HG03432 (cell line): Measurements from ENCODE around the gene IFI6.
A peak's percentile ranks its signal among the peaks of the same experiment; 100 is the strongest.
"Not testable (repeated sequence)": the region's sequence is repeated elsewhere in the genome, so short reads cannot be mapped to it uniquely, and the experiment has no call there.

Experiments
- ATAC-seq: cut with Tn5 transposase; IDR thresholded peaks from one replicate; pipeline ENCODE4 v1.9.1; 2021; ENCODE audit warnings: mild to moderate bottlenecking, moderate library complexity; ENCODE audit not compliant: unreplicated experiment

The IFI6 gene, protein sequence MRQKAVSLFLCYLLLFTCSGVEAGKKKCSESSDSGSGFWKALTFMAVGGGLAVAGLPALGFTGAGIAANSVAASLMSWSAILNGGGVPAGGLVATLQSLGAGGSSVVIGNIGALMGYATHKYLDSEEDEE

DNA sequence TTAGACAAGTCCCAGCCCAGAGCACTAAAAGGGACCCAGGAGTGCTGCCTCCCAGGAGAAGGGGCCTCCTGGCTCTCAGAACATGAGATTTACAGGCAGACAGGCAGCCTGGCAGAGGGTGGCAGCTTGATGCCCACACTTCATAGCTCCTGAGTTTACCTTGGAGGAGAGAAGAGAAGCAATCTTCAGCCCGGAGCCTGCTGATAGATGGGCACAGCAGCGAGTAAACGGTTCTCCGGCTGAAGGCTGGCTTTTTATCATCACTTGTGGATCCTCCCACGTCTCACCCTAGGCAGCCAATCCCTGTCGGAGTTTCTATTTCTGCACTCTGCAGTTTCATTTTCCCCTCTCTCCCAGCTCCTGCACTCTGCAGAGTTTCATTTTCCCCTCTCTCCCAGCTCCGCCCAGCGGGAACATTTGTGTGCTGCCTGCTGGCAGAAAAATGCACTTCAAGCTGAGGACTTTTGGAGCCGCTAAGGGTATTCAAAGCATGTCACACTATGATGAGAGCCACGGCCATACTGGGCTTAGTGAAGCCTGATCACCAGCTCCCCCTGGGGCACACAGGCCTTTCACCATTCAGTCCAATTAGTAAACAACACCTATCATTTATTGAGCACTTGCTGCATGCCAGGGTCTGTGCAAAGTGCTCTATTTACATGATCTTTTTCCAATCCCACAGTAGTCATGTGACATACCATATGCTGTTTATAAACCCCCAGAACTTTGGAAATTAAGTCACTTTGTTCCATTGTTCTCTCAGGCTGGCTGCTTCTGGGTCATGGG lies at the start of gene IFI6:
IFI6 (minus strand) TSS at position 229 of the 786 bp plus-strand sequence. CDS start 2,878 bp downstream, outside the sequence.
- ATAC-seq = peak; percentile 85

DNA sequence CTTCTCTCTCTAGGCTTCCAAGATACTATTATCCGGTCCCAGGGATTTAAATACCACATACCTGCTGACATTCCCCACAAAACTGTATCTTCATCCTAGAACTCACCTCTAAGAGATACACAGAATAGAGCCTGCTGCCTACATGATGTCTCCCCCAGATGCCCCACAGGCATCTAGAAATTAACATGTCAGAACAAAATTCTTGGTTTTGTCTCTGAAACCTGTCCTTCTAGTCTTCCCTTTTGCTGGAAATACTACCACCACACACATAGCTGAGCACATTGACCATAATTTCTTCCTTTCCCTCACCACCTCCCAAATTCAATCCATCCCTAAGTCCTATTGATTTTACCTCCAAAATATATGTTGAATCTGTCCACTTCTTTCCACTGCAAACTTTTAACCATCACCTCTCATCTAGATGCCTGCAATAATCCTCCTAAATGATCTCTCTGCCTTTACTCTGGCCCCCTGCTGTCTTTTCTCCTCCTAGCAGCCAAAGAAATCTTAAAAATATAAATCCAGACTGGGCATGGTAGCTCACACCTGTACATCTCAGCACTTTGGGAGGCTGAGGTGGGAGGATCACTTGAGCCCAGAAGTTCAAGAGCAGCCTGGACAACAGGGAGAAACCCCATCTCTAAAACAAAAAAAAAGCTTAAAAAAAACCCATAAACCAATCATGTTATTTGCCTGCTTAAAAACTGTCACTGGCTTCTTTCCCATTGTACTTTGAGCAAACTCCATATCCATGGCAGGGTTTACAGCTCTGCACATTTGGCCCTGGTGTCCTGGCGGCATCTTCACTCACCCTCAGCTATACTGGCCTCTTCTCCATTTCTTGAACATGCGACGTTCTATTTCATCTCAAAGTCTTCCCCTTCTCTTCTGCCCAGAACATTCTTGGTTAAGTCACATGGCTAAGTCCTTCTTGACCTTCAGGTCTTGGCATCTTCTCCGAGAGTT lies 47.6 kb upstream of the IFI6 start:
- no peak for ATAC-seq

DNA sequence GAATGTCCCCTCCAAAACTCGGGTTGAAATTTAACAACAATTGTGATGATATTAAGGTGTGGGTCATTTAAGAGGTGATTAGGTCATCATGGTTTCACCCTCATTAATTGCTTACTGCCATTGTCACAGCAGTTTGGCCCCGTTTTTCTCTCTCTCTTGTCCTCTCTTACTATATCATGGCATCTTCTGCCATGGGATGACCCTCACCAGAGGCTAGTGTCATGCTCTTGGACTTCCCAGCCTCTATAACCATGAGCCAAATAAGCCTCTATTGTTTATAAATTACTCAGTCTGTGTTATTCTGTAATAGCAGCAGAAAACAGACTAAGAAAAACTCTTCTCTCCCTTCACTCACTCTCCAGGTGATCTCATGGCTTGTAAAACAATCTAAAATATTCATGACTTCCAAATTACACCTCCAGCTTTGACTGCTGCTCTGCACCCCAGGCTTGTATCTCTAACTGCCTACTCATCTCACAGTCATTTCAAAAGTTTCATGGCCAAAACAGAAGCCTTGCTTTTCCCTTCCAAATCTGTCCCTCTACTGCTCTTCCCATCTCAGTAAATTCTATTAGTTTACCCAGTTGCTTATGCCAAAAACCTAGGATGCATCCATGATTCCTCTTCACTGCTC lies 44.4 kb upstream of the IFI6 start:
- no peak for ATAC-seq

GRCh38 chr1:27713869-27714513 lies 42.0 kb upstream of the IFI6 start:
- ATAC-seq = no peak

GRCh38 chr1:27713139-27713725 lies 41.2 kb upstream of the IFI6 start:
- no peak for ATAC-seq

DNA sequence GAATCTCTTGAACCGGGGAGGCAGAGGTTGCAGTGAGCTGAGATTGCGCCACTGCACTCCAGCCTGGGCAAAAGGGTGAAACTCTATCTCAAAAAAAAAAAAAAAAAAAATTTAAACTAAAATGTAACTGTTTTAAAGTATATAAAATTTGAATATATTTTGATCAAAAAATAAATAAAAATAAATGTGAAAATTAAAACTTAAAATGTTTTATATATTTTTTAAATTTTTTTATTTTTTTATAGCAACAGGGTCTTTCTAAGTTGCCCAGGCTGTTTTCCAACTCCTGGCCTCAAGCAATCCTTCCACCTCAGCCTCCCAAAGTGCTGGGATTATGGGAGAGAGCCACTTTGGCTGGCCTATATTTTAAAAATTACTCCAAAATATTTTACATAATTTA lies 38.6 kb upstream of the IFI6 start:
- no peak for ATAC-seq

DNA sequence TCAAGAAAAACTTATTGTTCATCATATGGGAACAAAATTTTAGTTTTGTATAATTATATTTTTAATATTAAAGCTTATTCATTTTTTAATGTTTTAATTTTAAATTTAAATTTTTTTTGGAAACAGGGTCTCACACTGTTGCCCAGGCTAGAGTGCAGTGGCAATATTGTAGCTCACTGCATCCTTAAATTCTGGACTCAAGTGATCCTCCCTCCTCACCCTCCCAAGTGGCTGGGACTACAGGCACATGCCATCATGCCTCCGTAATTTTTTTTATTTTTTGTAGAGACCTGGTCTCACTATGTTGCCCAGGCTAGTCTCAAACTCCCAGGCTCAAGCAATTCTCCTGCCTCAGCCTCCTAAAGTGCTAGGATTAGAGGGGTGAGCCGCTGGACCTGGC lies 33.6 kb upstream of the IFI6 start:
- ATAC-seq = no peak

DNA sequence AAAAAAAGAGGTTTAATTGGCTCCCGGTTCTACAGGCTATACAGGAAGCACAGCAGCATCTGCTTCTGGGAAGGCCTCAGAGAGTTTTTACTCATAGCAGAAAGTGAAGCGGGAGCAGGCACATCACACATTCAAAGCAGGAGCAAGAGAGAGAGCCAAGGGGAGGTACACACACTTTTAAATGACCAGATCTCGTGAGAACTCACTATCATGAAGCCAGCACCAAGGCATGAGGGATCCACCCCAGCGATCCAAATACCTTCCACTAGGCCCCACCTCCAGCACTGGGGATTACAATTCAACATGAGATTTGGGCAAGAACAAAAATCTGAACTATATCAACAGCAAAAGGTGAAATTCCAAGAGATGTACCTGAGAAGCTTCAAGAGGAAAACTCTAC lies 33.0 kb upstream of the IFI6 start:
- no peak for ATAC-seq

GRCh38 chr1:27696835-27697234 lies 24.8 kb upstream of the IFI6 start:
- not testable (repeated sequence) for ATAC-seq

GRCh38 chr1:27690183-27690582 lies 18.2 kb upstream of the IFI6 start:
- no peak for ATAC-seq

DNA sequence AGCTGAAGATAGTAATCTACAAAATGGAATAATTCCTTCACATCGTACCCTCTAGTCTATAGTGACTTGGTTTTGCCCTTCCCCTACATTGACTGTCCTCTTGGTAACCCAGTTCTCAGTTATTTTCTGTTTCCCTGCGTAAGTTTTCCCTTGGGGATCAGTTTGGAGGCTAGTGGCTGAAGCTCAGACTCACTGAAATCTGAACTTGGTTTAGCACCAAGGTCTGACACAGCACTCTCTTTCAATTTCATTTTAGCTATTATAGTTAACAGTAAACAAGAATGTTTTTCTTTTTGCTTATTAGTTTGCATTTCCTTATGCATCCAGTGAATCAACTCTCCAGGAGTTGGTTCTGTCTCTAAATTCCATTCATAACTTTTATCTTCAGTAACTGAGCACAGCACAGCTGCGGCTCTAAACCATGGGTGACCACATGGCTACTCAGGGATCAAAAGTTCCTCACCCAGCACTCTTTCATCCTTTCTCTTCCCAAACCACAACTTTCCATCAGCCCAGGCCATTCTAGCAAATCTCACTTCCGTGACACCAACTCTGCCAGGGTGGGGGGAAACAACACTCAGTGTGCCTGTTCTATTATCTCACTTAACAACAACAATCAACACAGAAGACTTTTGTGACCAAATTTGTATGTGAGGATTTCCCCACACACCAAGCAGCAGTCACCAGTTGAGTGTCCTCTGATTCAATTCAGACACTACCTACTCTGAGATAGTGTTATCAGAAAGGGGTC lies 17.6 kb upstream of the IFI6 start:
- ATAC-seq = no peak

- ATAC-seq = no peak
These were observed 15.9 kb upstream of the IFI6 start for GRCh38 chr1:27687906-27688305.

DNA sequence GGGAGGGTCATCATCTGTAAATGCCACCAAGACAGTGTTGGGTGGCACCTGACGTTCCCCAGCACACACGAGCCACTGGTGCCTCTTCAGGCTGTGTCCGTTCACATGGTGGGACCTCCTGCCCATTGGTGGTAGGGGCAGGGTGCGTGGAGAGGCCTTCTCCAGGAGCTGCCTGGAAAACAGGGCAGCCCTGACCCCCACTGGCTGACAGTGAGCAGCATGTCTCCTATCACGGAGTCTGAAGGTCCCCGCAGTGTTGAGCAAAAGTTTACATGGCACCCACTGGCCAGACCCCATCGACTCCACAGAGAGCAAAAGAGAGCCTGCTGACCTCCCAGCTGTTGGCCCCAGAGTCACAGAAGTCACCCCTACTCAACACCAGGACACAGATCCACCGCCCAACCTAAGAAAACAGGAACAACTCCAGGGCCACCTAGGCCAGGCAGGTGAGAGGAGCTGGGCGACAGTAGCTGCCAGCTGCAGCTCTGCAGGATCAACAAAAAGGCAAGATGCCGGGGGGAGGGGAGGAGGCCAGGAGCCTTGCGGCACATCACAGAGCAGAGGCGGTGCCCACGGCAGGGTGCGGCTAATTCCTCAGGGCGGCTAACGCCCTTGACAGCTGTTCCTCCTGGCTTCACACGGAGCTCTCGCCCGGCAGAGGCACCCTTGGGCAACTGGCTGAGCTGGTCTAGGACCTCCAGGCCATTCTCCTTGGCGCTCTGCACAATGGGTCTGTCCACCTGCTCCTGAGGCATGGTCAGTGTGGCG lies 14.4 kb upstream of the IFI6 start:
- no peak for ATAC-seq

DNA sequence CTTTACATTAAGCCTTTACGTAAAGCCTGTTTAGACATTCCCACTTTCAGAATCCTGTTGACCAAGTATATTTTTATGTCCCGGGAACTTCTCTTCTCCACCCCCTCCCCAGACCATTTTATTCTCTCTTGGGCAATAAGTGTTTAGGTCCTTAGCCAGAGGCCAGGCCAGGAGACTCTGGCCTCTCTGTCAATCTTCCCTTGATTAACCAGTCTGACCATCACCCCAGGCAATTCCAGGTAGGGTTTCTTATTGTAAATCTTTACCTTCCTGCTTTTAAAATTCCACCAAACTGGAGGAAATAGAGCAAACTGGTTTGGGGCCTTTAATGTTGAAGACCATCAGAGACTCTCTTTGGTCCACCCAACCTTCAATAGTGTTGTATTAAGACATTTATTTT lies 12.2 kb upstream of the IFI6 start:
- ATAC-seq = no peak

DNA sequence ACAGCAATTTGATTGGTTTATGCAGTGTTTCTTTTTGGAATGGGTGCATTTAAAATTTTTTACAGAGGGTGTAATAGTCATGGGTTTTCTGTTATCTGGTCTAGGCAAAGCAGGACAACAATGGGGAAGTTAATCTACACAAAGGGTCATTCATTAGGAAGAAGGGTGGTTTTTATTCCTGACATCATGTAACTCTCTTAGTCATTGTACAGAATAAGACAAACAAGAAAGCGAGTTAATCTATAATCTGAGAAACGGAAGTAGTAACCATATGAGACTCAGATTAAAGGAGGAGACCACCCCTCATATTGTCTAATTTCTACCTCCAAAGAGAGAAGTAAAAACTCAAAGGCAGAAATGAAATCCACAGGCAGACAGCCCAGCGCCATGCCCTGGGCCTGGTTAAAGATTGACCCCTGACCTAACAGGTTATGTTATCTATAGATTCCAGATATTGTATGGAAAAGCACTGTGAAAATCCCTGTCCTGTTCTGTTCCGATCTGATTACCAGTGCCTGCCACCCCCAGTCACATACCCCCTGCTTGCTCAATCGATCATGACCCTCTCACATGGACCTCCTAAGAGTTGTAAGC lies 10.5 kb upstream of the IFI6 start:
- no peak for ATAC-seq

DNA sequence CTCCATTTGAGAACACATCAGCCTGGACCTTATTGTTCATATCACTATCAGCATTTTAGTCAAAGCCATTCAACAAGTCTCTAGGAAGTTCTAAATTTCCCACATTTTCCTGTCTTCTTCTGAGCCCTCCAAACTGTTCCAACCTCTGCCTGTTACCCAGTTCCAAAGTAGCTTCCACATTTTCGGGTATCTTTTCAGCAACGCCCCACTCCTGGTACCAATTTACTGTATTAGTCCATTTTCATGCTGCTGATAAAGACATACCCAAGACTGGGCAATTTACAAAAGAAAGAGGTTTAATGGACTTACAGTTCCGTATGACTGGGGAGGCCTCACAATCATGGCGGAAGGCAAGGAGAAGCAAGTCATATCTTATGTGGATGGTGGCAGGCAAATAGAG lies 9.6 kb upstream of the IFI6 start:
- not testable (repeated sequence) for ATAC-seq

DNA sequence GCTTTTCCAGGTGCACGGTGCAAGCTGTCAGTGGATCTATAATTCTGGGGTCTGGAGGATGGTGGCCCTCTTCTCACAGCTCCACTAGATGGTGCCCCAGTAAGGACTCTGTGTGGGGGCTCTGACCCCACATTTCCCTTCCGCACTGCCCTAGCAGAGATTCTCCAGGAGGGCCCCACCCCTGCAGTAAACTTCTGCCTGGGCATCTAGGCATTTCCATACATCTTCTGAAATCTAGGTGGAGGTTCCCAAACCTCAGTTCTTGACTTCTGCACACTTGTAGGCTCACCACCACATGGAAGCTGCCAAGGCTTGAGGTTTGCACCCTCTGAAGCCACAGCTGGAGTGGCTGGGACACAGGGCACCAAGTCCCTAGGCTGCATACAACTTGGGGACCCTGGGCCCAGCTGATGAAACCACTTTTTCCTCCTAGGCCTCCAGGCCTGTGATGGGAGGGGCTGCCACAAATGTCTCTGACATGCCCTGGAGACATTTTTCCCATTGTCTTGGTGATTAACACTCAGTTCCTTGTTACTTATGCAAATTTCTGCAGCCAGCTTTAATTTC lies 8.3 kb upstream of the IFI6 start:
- not testable (repeated sequence) for ATAC-seq

GRCh38 chr1:27678747-27679146 lies 6.8 kb upstream of the IFI6 start:
- ATAC-seq = no peak
